Fibroblast of the aortic adventitia (primary cell): ENCODE results near the gene CRELD2. TPM values are rescaled to one million over a fixed set of nuclear protein-coding genes. Genes with fewer than 3 reads are reported as not detected.

ENCODE experiments used
- DNase-seq: peaks from one replicate; pipeline ENCODE4 v3.0.0-alpha.2; 2010; ENCODE audit warnings: low read depth
- H3K4me3 ChIP-seq: 2 replicates; pipeline ENCODE4 v1.5.1; 2011; ENCODE audit warnings: low read depth, mild to moderate bottlenecking, control low read depth, low read length, moderate library complexity
- CTCF ChIP-seq: IDR thresholded peaks from 2 replicates; pipeline ENCODE4 v1.5.1; 2011; ENCODE audit warnings: mild to moderate bottlenecking, low read length, control low read depth, inconsistent platforms; ENCODE audit not compliant: insufficient read depth
- total RNA-seq: library from RNA; depleted of rRNA; stranded (reverse); fragments of >200 nt; gene quantifications from 2 replicates; pipeline ENCODE4 v1.2.3, GENCODE V29; 2012; ENCODE audit warnings: low replicate concordance

The CRELD2 gene
- total RNA-seq, 1 donor: 34.0 TPM

- DNase-seq: no peak
- no peak overlapping the region for H3K4me3 ChIP-seq
- no peak for TF ChIP-seq CTCF
Measured at GRCh38 chr22:49953680-49954344, 35.4 kb downstream of the CRELD2 start.

GRCh38 chr22:49954354-49954753 lies 35.9 kb downstream of the CRELD2 start:
- no peak overlapping the region for H3K4me3 ChIP-seq
- no peak for DNase-seq
- TF ChIP-seq CTCF: no peak

- no peak for TF ChIP-seq CTCF
- no peak for DNase-seq
- H3K4me3 ChIP-seq: no peak overlapping the region
Measured at GRCh38 chr22:49954991-49955580, 36.7 kb downstream of the CRELD2 start.

- DNase-seq: no peak
- H3K4me3 ChIP-seq: no peak overlapping the region
- TF ChIP-seq CTCF: no peak
Measured at GRCh38 chr22:49955581-49956417, 37.4 kb downstream of the CRELD2 start.

- no peak for TF ChIP-seq CTCF
- H3K4me3 ChIP-seq: no peak overlapping the region
- DNase-seq: no peak
Measured at GRCh38 chr22:49956418-49956770, 38.0 kb downstream of the CRELD2 start.

- no peak for TF ChIP-seq CTCF
- H3K4me3 ChIP-seq: no peak overlapping the region
- DNase-seq: no peak
Measured at GRCh38 chr22:49956914-49957825, 38.7 kb downstream of the CRELD2 start.
